Loucy (cell line): ENCODE measurements around the gene RPL4.

Source experiments
- EZH2phosphoT487 ChIP-seq: fragments of 200-600 bp; IDR thresholded peaks from 2 replicates; pipeline ENCODE4 v1.6.1; 2018; ENCODE audit warnings: antibody characterized with exemption, mild to moderate bottlenecking, moderate library complexity, borderline replicate concordance
- TF ChIP-seq, protein P1 (sequence below): fragments of 200-600 bp; sonication (generic); conservative IDR thresholded peaks from 2 replicates; pipeline ENCODE4 v1.5.1; 2014; ENCODE audit warnings: mild to moderate bottlenecking, antibody characterized with exemption, low read length

DNA sequence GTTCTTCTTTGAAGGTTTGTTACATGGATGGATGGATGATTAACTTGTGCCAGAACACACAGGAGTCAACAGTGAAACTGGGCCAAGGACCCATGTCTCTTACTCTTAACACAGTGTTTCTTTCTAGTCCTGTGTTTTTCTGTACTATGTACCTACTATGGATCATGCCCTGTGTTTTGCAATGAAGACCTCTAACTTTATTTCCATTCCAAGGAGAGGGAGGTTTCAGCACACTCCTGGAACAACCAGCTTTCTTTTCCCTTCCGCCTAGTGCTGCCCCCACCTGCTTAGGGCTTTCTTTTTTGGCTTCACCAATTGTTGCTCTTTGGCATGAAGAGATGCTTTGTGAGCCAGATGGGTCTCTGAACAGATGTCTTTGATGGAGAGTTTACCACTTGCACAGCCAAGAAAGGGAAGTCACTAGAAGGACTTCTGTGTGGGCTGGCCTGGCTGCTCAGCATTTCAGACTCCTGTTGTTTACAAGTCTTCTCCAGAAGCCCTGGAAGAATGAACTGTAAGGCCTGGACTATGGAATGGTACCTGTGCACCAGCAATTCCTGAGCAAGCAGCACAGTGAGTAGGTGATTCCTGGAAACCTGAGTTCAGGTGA, 51.6 kb downstream of the RPL4 start:
- TF ChIP-seq, protein P1, sequence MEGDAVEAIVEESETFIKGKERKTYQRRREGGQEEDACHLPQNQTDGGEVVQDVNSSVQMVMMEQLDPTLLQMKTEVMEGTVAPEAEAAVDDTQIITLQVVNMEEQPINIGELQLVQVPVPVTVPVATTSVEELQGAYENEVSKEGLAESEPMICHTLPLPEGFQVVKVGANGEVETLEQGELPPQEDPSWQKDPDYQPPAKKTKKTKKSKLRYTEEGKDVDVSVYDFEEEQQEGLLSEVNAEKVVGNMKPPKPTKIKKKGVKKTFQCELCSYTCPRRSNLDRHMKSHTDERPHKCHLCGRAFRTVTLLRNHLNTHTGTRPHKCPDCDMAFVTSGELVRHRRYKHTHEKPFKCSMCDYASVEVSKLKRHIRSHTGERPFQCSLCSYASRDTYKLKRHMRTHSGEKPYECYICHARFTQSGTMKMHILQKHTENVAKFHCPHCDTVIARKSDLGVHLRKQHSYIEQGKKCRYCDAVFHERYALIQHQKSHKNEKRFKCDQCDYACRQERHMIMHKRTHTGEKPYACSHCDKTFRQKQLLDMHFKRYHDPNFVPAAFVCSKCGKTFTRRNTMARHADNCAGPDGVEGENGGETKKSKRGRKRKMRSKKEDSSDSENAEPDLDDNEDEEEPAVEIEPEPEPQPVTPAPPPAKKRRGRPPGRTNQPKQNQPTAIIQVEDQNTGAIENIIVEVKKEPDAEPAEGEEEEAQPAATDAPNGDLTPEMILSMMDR, result no peak
- no peak for TF ChIP-seq EZH2phosphoT487
